Stimulated activated CD8-positive, alpha-beta memory T cell treated with anti-CD3 and anti-CD28 coated beads, Interleukin-2, amount 100 ng/mL, for 1 hour (primary cell): ENCODE results near the gene TMSB10.
"Not testable (repeated sequence)": the region's sequence is repeated elsewhere in the genome, so short reads cannot be mapped to it uniquely, and the experiment has no call there.

Source experiments
- DNase-seq, 2 donors: peaks; one replicate each; pipeline ENCODE4 v3.0.0-alpha.2; 2020; ENCODE audit warnings: low read depth in 2 of 2

Gene TMSB10

GRCh38 chr2:84905181-84906107 lies at the start of gene TMSB10:
TMSB10 (plus strand) TSS chr2:84905656.
- peak; percentile 82 to 84 for DNase-seq

GRCh38 chr2:84855731-84856130 lies 49.7 kb upstream of the TMSB10 start:
- no peak for DNase-seq

- no peak for DNase-seq
Measured at GRCh38 chr2:84856787-84857186, 48.7 kb upstream of the TMSB10 start.

- no peak for DNase-seq
Measured at GRCh38 chr2:84857566-84857965, 47.9 kb upstream of the TMSB10 start.

- no peak for DNase-seq
Measured at GRCh38 chr2:84858123-84858522, 47.3 kb upstream of the TMSB10 start.

- no peak for DNase-seq
Measured at GRCh38 chr2:84858937-84859336, 46.5 kb upstream of the TMSB10 start.

- DNase-seq: no peak
Measured at GRCh38 chr2:84861539-84861938, 43.9 kb upstream of the TMSB10 start.

- no peak for DNase-seq
Measured at GRCh38 chr2:84862006-84862405, 43.5 kb upstream of the TMSB10 start.

GRCh38 chr2:84865181-84865783 lies 40.2 kb upstream of the TMSB10 start:
- DNase-seq: no peak

- no peak for DNase-seq
Measured at GRCh38 chr2:84866122-84866521, 39.3 kb upstream of the TMSB10 start.

- not testable (repeated sequence) for DNase-seq
Measured at GRCh38 chr2:84868327-84868726, 37.1 kb upstream of the TMSB10 start.

- DNase-seq: no peak
Measured at GRCh38 chr2:84870306-84870705, 35.1 kb upstream of the TMSB10 start.

GRCh38 chr2:84872691-84873090 lies 32.8 kb upstream of the TMSB10 start:
- not testable (repeated sequence) for DNase-seq

- DNase-seq: no peak
Measured at GRCh38 chr2:84873350-84873749, 32.1 kb upstream of the TMSB10 start.

GRCh38 chr2:84874381-84875212 lies 30.9 kb upstream of the TMSB10 start:
- DNase-seq: no peak

GRCh38 chr2:84875213-84875560 lies 30.3 kb upstream of the TMSB10 start:
- no peak for DNase-seq

- not testable (repeated sequence) for DNase-seq
Measured at GRCh38 chr2:84875619-84876018, 29.8 kb upstream of the TMSB10 start.

- no peak for DNase-seq
Measured at GRCh38 chr2:84876369-84876768, 29.1 kb upstream of the TMSB10 start.

GRCh38 chr2:84878459-84878858 lies 27.0 kb upstream of the TMSB10 start:
- DNase-seq: no peak

- no peak for DNase-seq
Measured at GRCh38 chr2:84878896-84879583, 26.4 kb upstream of the TMSB10 start.

GRCh38 chr2:84879584-84880394 lies 25.7 kb upstream of the TMSB10 start:
- no peak for DNase-seq
